HepG2 (cell line): Measurements from ENCODE around the gene WDR83. TPM values are rescaled to one million over a fixed set of nuclear protein-coding genes. Genes with fewer than 3 reads are reported as not detected.
A peak's percentile ranks its signal among the peaks of the same experiment; 100 is the strongest.

Experiments
- ATAC-seq: fragments of 200-7000 bp; cut with Tn5 transposase; 3 replicates; pipeline ENCODE4 v1.9.1; 2020; ENCODE audit warnings: mild to moderate bottlenecking, moderate library complexity
- BruUV-seq: library from RNA; stranded (reverse); fragments of 400-500 nt; replicated peaks from 2 replicates; lab custom pipeline; 2021; lab: Mats Ljungman, UMichigan
- CTCF ChIA-PET: fragments of 300-600 bp; formaldehyde crosslinking; extraction: SDS; loops from one replicate; lab custom pipeline; 2021; ENCODE audit warnings: low total read pairs, inconsistent platforms, low intra/inter-chr PET ratio; lab: Yijun Ruan, JAX
- POLR2A ChIA-PET: fragments of 350-600 bp; sonication (Branson Sonifier 250); formaldehyde crosslinking; loops from one replicate; lab custom pipeline; 2020; ENCODE audit warnings: antibody characterized with exemption, inconsistent platforms; lab: Yijun Ruan, JAX
- DNase-seq: peaks from one replicate; pipeline ENCODE4 v3.0.0-alpha.2; 2015; ENCODE audit warnings: low spot score
- FAIRE-seq: peaks from 3 replicates; lab custom pipeline; 2011; peaks lifted over from hg19 to GRCh38; lab: Jason Lieb, UNC
- H2AFZ ChIP-seq: one replicate; pipeline ENCODE4 v1.6.1; 2011; ENCODE audit warnings: low read length, inconsistent platforms
- H3K27ac ChIP-seq: fragments of 300-600 bp; 3 replicates; pipeline ENCODE4 v1.8.0; 2011; ENCODE audit warnings: mixed run types, mild to moderate bottlenecking, mixed read lengths, low read length, inconsistent platforms; ENCODE audit not compliant: insufficient read depth; ENCODE audit errors: extremely low read length
- H3K27me3 ChIP-seq, 2 experiments: fragments of 200-600 bp in 1 of 2; 2 replicates in 1 of 2; 3 replicates in 1 of 2; pipeline versions ENCODE4 v1.6.0 to v1.8.0; 2011; ENCODE audit warnings: low read length in 2 of 2, mild to moderate bottlenecking in 2 of 2, moderate library complexity in 2 of 2, inconsistent platforms in 1 of 2; ENCODE audit not compliant: insufficient read depth in 2 of 2, control insufficient read depth in 1 of 2
- H3K36me3 ChIP-seq, 2 experiments: fragments of 200-600 bp in 1 of 2; replicated peaks in 1 of 2; 2 replicates in 1 of 2; 3 replicates in 1 of 2; pipeline versions ENCODE4 v1.5.1 to v1.8.0; 2011; ENCODE audit warnings: low read length in 2 of 2, inconsistent platforms in 1 of 2; ENCODE audit not compliant: insufficient read depth in 2 of 2, control insufficient read depth in 1 of 2
- H3K4me1 ChIP-seq: 2 replicates; pipeline ENCODE4 v1.5.1; 2012; ENCODE audit warnings: low read length, inconsistent platforms; ENCODE audit not compliant: insufficient read depth
- H3K4me2 ChIP-seq: 2 replicates; pipeline ENCODE4 v1.6.0; 2011; ENCODE audit warnings: low read depth, low read length, inconsistent platforms
- H3K4me3 ChIP-seq, 3 experiments: fragments of 200-600 bp in 1 of 3; sonication (generic), shearing (Covaris generic) in 1 of 3; replicated peaks in 1 of 3; 2 replicates each; pipeline ENCODE4 v1.5.1; 2011 to 2016; ENCODE audit warnings: low read length in 3 of 3, inconsistent platforms in 2 of 3, low read depth in 2 of 3, mild to moderate bottlenecking in 2 of 3, control low read depth in 1 of 3, mixed read lengths in 1 of 3; ENCODE audit not compliant: insufficient read depth in 1 of 3
- H3K79me2 ChIP-seq: one replicate; pipeline ENCODE4 v1.6.1; 2011; ENCODE audit warnings: low read length, inconsistent platforms; ENCODE audit not compliant: insufficient read depth
- H3K9ac ChIP-seq: 2 replicates; pipeline ENCODE4 v1.6.0; 2011; ENCODE audit warnings: mild to moderate bottlenecking, low read depth, low read length, inconsistent platforms; ENCODE audit not compliant: insufficient read depth
- H3K9me3 ChIP-seq: 2 replicates; pipeline ENCODE4 v1.5.1; 2012; ENCODE audit warnings: mild to moderate bottlenecking, low read length
- H4K20me1 ChIP-seq: 2 replicates; pipeline ENCODE4 v1.6.0; 2011; ENCODE audit warnings: inconsistent platforms, mild to moderate bottlenecking, low read length, moderate library complexity; ENCODE audit not compliant: insufficient read depth
- HES4 ChIP-seq: sonication (generic); formaldehyde crosslinking; IDR thresholded peaks from 2 replicates; pipeline ENCODE4 v1.9.0; 2021; ENCODE audit warnings: mild to moderate bottlenecking, missing genetic modification reagents, borderline replicate concordance
- NR3C1 ChIP-seq: sonication (generic); formaldehyde crosslinking; IDR thresholded peaks from 2 replicates; pipeline ENCODE4 v1.4.0; 2020; ENCODE audit warnings: missing genetic modification reagents
- SAP130 ChIP-seq: IDR thresholded peaks from 2 replicates; pipeline ENCODE4 v1.6.1; 2016; ENCODE audit warnings: low read depth
- ZNF629 ChIP-seq: sonication (generic); formaldehyde crosslinking; conservative IDR thresholded peaks from 2 replicates; pipeline ENCODE4 v1.5.0; 2020; ENCODE audit warnings: missing genetic modification reagents
- ZNF709 ChIP-seq: sonication (generic); formaldehyde crosslinking; IDR thresholded peaks from 2 replicates; pipeline ENCODE4 v1.5.0; 2020; ENCODE audit warnings: mild to moderate bottlenecking, missing genetic modification reagents
- WGBS: methylation state at CpG from one replicate; pipeline ENCODE4 v1.1.6; 2017; ENCODE audit warnings: low lambda C conversion rate; 5-methylcytosine and 5-hydroxymethylcytosine counted together
- in situ Hi-C: cut with HindIII; loops from 2 replicates; pipeline ENCODE4 v1.10.0; 2017; ENCODE audit warnings: low pct_unique_long_range_greater_than_20kb; ENCODE audit not compliant: extremely low pct_ligation_motif_present
- intact Hi-C: fragments of 100-400 bp; cut with micrococcal nuclease; formaldehyde crosslinking; loops from one replicate; pipeline ENCODE4 v1.10.0; 2022; ENCODE audit not compliant: unreplicated experiment
- polyA plus RNA-seq, 8 experiments: library from polyadenylated mRNA; depleted of rRNA in 3 of 8; stranded (reverse) in 7 of 8; unstranded in 1 of 8; fragments of >200 nt; fragmentation: Illumina TruSeq in 4 of 8; extraction: Trizol in 4 of 8; gene quantifications; 2 replicates each; pipeline versions ENCODE4 v1.2.1 to v1.2.3, GENCODE V29; 2011 to 2016; ENCODE audit warnings: low read depth in 4 of 8, missing spikeins in 1 of 8, mixed read lengths in 1 of 8; ENCODE audit not compliant: insufficient read depth in 1 of 8
- total RNA-seq, 5 experiments: library from RNA; depleted of rRNA; stranded (reverse); fragments of >200 nt; fragmentation: Illumina TruSeq; extraction: Trizol; gene quantifications; 2 replicates each; pipeline ENCODE4 v1.2.3, GENCODE V29; 2016; ENCODE audit warnings: low read depth in 1 of 5
- TF ChIP-seq, protein P1 (sequence below): sonication (generic); formaldehyde crosslinking; IDR thresholded peaks from 2 replicates; pipeline ENCODE4 v1.8.0; 2022; ENCODE audit warnings: mild to moderate bottlenecking, missing genetic modification reagents, moderate library complexity

Gene WDR83
- total and polyA plus RNA-seq, 2 of the 13 experiments (the other 11 are each of a cell fraction or from before 2014, with no cell fraction given), result 4.5 to 10.7 TPM

DNA sequence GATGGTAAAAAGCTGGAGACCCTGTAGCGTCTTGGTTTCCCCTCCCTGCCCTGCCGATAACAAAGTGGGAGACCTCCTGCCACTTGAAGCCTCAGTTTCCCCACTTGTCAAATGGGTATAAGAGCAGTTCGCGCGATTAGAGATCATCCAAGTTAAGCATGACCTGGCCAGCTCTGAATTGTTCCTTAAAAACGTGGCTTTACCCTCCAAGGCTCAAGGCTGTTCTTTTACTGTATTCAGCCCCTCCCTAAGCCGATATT, 56.7 kb downstream of the WDR83 start:
- intact Hi-C loops, result no loop called here
- ChIA-PET CTCF (no interaction called here), POLR2A (interaction anchor here (0.8 to 4.8 kb wide), 10 partner anchors 10 to 210 kb away, joined by 3 to 51 read pairs (median 7); partner anchors contain the start of genes FARSA, FBXW9, GET3 and JUNB)
- peak overlapping the region; percentile 87 for H3K9ac ChIP-seq
- no peaks in the 10 kb centered on the region for H3K9me3 ChIP-seq
- TF ChIP-seq SAP130 (CRISPR knock-in tag) (no peak), ZNF709 (CRISPR knock-in tag) (0 out of 2 replicates have a peak, but pooled peaks have one; percentile 5), ZNF629 (CRISPR knock-in tag) (peak; percentile 91), HES4 (CRISPR knock-in tag) (0 out of 2 replicates have a peak, but pooled peaks have one; percentile 24), NR3C1 (CRISPR knock-in tag) (no peak)
- TF ChIP-seq, protein P1, sequence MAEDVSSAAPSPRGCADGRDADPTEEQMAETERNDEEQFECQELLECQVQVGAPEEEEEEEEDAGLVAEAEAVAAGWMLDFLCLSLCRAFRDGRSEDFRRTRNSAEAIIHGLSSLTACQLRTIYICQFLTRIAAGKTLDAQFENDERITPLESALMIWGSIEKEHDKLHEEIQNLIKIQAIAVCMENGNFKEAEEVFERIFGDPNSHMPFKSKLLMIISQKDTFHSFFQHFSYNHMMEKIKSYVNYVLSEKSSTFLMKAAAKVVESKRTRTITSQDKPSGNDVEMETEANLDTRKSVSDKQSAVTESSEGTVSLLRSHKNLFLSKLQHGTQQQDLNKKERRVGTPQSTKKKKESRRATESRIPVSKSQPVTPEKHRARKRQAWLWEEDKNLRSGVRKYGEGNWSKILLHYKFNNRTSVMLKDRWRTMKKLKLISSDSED (CRISPR knock-in tag), result no peak
- FAIRE-seq (peak; percentile 44), DNase-seq (no peak), ATAC-seq (no peak)
- peaks cover 2 to 11% of the 10 kb centered on the region in 2 experiments for H3K36me3 ChIP-seq
- in situ Hi-C loops, result no loop called here
- no peaks in the 10 kb centered on the region; a peak in 1 of 5 replicates for H3K27me3 ChIP-seq
- H2AFZ ChIP-seq, result peak overlapping the region; percentile 78
- peak overlapping the region; percentile 67 to 93 (median 92) for H3K4me3 ChIP-seq
- peak overlapping the region; percentile 98 for H3K4me2 ChIP-seq
- WGBS, result 2% methylated on average over 7 of the region's 7 CpGs
- BruUV-seq, result no TSS peak
- H3K4me1 ChIP-seq, result peaks cover 20% of the 10 kb centered on the region
- H3K27ac ChIP-seq, result peak overlapping the region; percentile 77
- H3K79me2 ChIP-seq, result peaks cover 53% of the 10 kb centered on the region
- no peaks in the 10 kb centered on the region for H4K20me1 ChIP-seq
